ENCODE results near the gene GDI1. TPM values are rescaled to one million over a fixed set of nuclear protein-coding genes. Genes with fewer than 3 reads are reported as not detected.

GDI1 gene
- total RNA-seq, 4 donors from 2014 or later: 64.9 to 115 (median 73.6) TPM

DNA sequence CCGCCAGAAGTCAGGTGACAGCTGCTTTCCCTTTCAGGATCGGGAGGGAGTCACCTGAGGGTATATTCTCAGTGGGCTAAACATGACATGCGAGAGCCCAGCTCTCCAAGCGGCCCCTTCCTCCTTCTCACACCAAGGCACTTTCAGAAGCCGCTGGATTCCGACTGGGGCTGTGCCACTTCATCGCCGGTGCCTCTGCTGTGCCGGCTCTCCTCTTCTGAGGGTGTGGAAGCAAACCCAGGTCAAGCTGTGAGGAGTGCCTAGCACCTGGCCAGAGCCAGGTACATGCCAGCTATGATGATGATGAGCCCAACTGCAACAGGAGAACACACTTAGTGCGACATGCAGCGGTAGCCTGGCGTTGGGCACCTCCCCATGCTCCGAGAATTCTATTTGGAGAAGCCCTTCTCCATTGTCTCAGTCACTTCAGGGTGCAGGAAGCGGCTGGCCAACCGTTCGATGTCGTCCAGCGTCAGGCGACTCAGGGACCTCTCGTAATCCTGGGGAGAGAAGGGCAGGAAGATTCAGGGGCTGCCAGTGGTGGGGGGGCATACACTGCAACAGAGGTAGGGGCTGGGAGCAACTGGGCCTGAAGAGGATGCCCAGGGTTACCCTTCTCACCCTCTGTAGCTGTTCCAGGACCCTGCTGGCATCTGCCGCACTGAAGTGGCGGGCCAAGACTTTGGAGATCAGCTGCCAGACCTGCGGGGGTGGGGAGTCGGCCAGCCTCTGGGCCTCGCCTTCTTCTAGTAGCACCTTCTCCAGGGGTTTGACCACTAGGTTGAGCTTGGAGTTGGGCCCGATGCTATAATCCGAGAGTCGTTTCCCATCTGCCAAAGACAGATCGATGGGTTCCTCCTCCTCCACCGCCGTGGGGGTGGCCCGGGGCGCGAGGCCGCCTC lies 48.4 kb downstream of the GDI1 start:
- peak overlapping the region; percentile 83 for H3K27ac ChIP-seq
- H3K9me3 ChIP-seq: no peaks in the 10 kb centered on the region
- peak overlapping the region; percentile 69 for H3K4me3 ChIP-seq
- no peaks in the 10 kb centered on the region for H3K27me3 ChIP-seq
- H3K4me1 ChIP-seq: peaks cover 32% of the 10 kb centered on the region
- no peak for TF ChIP-seq CTCF (IDR thresholded peaks at IDR 0.05)
- no peak for TF ChIP-seq EP300 (IDR thresholded peaks at IDR 0.05)
- TF ChIP-seq POLR2AphosphoS5 (IDR thresholded peaks at IDR 0.05): no peak
- no peak for TF ChIP-seq POLR2A (IDR thresholded peaks at IDR 0.05)
- 83% methylated on average over 8 of the region's 35 CpGs for WGBS
- peak in 1 of 2 donors; percentile 68 for DNase-seq (ENCODE audit: low spot score in 2 of 2)
- no peaks in the 10 kb centered on the region for H3K36me3 ChIP-seq

DNA sequence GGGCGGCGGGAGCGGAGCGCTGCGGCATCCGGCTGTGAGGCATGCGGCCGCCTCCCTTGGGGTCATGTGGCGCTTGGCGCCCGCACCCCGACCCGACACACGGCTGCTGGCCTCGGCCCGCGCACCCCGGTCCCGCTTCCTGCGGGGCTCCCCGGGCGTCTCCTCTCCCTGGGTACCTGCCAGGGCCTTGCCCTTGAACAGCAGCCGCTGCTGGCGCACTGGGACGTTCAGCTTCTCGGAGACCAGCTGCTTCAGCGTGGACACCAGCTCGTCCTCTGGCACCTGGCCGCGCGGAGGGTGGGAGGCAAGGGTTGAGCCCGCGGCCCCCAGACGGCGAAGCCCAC lies 49.1 kb downstream of the GDI1 start:
- TF ChIP-seq CTCF (IDR thresholded peaks at IDR 0.05) (no peak), POLR2A (IDR thresholded peaks at IDR 0.05) (no peak), EP300 (IDR thresholded peaks at IDR 0.05) (no peak), POLR2AphosphoS5 (IDR thresholded peaks at IDR 0.05) (no peak)
- Histone ChIP-seq H3K9me3 (no peaks in the 10 kb centered on the region), H3K4me3 (peak overlapping the region; percentile 69), H3K27ac (peak overlapping the region; percentile 83), H3K36me3 (no peaks in the 10 kb centered on the region), H3K27me3 (no peaks in the 10 kb centered on the region), H3K4me1 (peaks cover 32% of the 10 kb centered on the region)
- 39% methylated on average over 13 of the region's 35 CpGs for WGBS
- peak in 1 of 2 donors; percentile 70 for DNase-seq (ENCODE audit: low spot score in 2 of 2)

DNA sequence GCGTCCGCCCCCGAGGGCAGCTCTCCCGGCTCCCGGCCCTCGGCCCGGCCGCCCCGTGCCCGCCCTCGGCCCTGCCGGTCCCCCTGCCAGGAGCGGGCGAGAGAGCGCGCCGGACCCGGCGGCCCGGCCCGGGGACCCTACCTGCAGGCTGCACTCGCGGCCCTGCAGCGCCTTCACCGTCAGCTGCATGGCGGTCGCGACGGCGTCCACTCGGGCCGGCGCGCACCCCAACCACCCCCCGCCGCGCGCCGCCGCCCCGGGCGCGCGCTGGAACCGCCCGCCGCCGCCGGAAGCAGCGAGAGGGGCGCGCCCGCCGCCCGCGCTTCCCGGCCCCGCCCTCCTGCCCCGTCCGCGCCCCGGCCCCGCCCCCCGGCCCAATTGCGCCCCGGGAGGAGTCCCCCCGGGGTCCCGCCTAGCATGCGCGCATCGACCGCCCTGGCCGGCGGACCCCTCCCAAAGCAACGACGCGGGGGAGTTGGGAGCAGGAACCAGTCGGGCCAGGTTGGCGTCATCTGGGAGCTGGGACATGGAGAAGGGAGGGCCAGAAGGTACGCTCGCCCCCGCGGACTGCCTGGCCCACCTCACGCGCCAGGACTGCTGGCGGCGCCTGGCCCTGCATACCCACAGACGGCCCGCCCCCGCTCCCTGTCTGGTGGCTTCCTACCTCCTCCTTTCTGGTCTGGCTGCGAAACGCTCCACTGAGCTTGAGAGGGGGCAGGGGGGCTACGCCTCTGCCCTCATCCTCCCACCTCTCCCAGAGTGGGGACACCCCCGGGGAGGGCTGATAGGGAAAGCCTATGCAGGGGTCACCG lies 49.6 kb downstream of the GDI1 start, which contains the start of gene UBL4A:
TSS of gene UBL4A (minus strand) at position 220 of the 812 bp plus-strand sequence. CDS start at position 189, 31 bp downstream.
- Histone ChIP-seq H3K27me3 (no peaks in the 10 kb centered on the region), H3K4me3 (peak within 1 kb of the TSS; percentile 69), H3K36me3 (no peaks in the 10 kb centered on the region), H3K27ac (peak within 1 kb of the TSS; percentile 83), H3K4me1 (peaks cover 32% of the 10 kb centered on the region), H3K9me3 (no peaks in the 10 kb centered on the region)
- TF ChIP-seq EP300 (IDR thresholded peaks at IDR 0.05): no peak
- no peak for TF ChIP-seq CTCF (IDR thresholded peaks at IDR 0.05)
- TF ChIP-seq POLR2A (IDR thresholded peaks at IDR 0.05): no peak
- TF ChIP-seq POLR2AphosphoS5 (IDR thresholded peaks at IDR 0.05): no peak
- DNase-seq (ENCODE audit: low spot score in 2 of 2): peak in 1 of 2 donors; percentile 77
- 71% methylated on average over 6 of the region's 95 CpGs for WGBS

- no peaks in the 10 kb centered on the region for H3K27me3 ChIP-seq
- no peak overlapping the region for H3K27ac ChIP-seq
- no peak overlapping the region for H3K4me3 ChIP-seq
- TF ChIP-seq EP300 (IDR thresholded peaks at IDR 0.05) (no peak), POLR2AphosphoS5 (IDR thresholded peaks at IDR 0.05) (no peak), POLR2A (IDR thresholded peaks at IDR 0.05) (no peak), CTCF (IDR thresholded peaks at IDR 0.05) (no peak)
- peak in 1 of 2 donors; percentile 61 for DNase-seq (ENCODE audit: low spot score in 2 of 2)
- peaks cover 32% of the 10 kb centered on the region for H3K4me1 ChIP-seq
- no peaks in the 10 kb centered on the region for H3K36me3 ChIP-seq
- H3K9me3 ChIP-seq: no peaks in the 10 kb centered on the region
- WGBS: 94% methylated on average over 16 of the region's 28 CpGs
Measured at GRCh38 chrX:154487518-154488290, 50.8 kb downstream of the GDI1 start.
